ENCODE results near the gene CFAP221.
"Not testable (repeated sequence)": the region's sequence is repeated elsewhere in the genome, so short reads cannot be mapped to it uniquely, and the experiment has no call there.

CFAP221 gene

GRCh38 chr2:119618725-119619124 is 74.5 kb downstream of the CFAP221 start:
- Mint-ChIP-seq H3K9me3 (peaks cover 17 to 19% of the 10 kb centered on the region in 2 donors), H3K27me3 (peaks cover 32 to 49% of the 10 kb centered on the region in 2 donors)
- H3K27ac Mint-ChIP-seq; ATAC-seq (replicated peaks); H3K4me1 Mint-ChIP-seq; DNase-seq; H3K4me3 Mint-ChIP-seq; H3K36me3 Mint-ChIP-seq: not testable (repeated sequence)

GRCh38 chr2:119625226-119625625 is 81.0 kb downstream of the CFAP221 start:
- no peak overlapping the region for H3K4me3 Mint-ChIP-seq
- no peak for ATAC-seq (replicated peaks)

DNA sequence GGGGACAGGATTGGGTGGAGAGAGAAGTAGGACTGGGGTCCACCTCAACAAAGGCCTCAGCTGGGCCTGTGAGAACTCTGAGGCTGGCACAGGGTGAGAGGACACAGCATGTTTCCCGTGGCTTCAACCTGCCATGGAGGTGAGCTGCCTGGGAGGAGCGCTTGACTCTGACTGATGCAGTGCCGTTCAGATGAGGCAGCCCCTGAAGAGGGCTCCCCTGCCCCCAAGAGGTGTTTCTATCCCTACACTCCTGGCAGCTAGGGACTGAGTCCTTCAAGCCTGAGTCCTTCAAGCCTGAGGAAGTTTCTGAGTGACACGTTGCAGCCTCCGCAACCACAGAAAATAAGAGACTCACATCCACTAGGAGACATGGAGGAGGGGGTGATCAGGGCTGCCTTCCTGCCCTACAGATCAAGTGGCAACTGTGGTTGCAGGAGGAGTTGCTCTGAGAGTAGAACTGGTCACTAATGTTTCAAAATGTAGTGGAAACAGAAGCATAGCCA is 85.1 kb downstream of the CFAP221 start:
- H3K9me3 Mint-ChIP-seq, result peaks cover 0 to 4% of the 10 kb centered on the region in 2 donors
- no peaks in the 10 kb centered on the region for H3K36me3 Mint-ChIP-seq
- no peak overlapping the region for H3K27ac Mint-ChIP-seq
- ATAC-seq (replicated peaks) (no peak), DNase-seq (no peak)
- H3K4me3 Mint-ChIP-seq, result no peak overlapping the region
- H3K4me1 Mint-ChIP-seq, result peaks cover 0 to 3% of the 10 kb centered on the region in 2 donors
- H3K27me3 Mint-ChIP-seq, result peaks cover 18 to 19% of the 10 kb centered on the region in 2 donors

More at GRCh38 chr2:119625226-119625625, 81.0 kb downstream of the CFAP221 start:
- peaks cover 16 to 22% of the 10 kb centered on the region in 2 donors for H3K27me3 Mint-ChIP-seq
- peaks cover 0 to 3% of the 10 kb centered on the region in 2 donors for H3K4me1 Mint-ChIP-seq
- H3K9me3 Mint-ChIP-seq, result peaks cover 3 to 4% of the 10 kb centered on the region in 2 donors
- no peak overlapping the region for H3K27ac Mint-ChIP-seq
- DNase-seq, result no peak
- H3K36me3 Mint-ChIP-seq, result no peaks in the 10 kb centered on the region

- no peak overlapping the region for H3K27ac Mint-ChIP-seq
- ATAC-seq (replicated peaks) (peak in 1 of 2 donors; percentile 34), DNase-seq (no peak)
- no peak overlapping the region for H3K4me3 Mint-ChIP-seq
- H3K4me1 Mint-ChIP-seq, result peaks cover 0 to 3% of the 10 kb centered on the region in 2 donors
- H3K27me3 Mint-ChIP-seq, result peaks cover 18 to 19% of the 10 kb centered on the region in 2 donors
- H3K36me3 Mint-ChIP-seq, result no peaks in the 10 kb centered on the region
- peaks cover 0 to 5% of the 10 kb centered on the region in 2 donors for H3K9me3 Mint-ChIP-seq
Measured at GRCh38 chr2:119630121-119630520, 85.9 kb downstream of the CFAP221 start.

- Mint-ChIP-seq H3K9me3 (peaks cover 0 to 2% of the 10 kb centered on the region in 2 donors), H3K4me1 (peaks cover 0 to 1% of the 10 kb centered on the region in 2 donors), H3K4me3 (no peak overlapping the region), H3K27ac (no peak overlapping the region), H3K36me3 (no peaks in the 10 kb centered on the region), H3K27me3 (peaks cover 21 to 28% of the 10 kb centered on the region in 2 donors)
- ATAC-seq (replicated peaks) (no peak), DNase-seq (no peak)
Measured at GRCh38 chr2:119637371-119637770, 93.1 kb downstream of the CFAP221 start.

GRCh38 chr2:119638246-119638645 is 94.0 kb downstream of the CFAP221 start:
- H3K4me1 Mint-ChIP-seq, result peaks cover 0 to 1% of the 10 kb centered on the region in 2 donors
- H3K9me3 Mint-ChIP-seq, result peaks cover 0 to 1% of the 10 kb centered on the region in 2 donors
- no peak overlapping the region for H3K27ac Mint-ChIP-seq
- peaks cover 24 to 28% of the 10 kb centered on the region in 2 donors for H3K27me3 Mint-ChIP-seq
- no peak overlapping the region for H3K4me3 Mint-ChIP-seq
- ATAC-seq (replicated peaks) (no peak), DNase-seq (no peak)
- H3K36me3 Mint-ChIP-seq, result no peaks in the 10 kb centered on the region

DNA sequence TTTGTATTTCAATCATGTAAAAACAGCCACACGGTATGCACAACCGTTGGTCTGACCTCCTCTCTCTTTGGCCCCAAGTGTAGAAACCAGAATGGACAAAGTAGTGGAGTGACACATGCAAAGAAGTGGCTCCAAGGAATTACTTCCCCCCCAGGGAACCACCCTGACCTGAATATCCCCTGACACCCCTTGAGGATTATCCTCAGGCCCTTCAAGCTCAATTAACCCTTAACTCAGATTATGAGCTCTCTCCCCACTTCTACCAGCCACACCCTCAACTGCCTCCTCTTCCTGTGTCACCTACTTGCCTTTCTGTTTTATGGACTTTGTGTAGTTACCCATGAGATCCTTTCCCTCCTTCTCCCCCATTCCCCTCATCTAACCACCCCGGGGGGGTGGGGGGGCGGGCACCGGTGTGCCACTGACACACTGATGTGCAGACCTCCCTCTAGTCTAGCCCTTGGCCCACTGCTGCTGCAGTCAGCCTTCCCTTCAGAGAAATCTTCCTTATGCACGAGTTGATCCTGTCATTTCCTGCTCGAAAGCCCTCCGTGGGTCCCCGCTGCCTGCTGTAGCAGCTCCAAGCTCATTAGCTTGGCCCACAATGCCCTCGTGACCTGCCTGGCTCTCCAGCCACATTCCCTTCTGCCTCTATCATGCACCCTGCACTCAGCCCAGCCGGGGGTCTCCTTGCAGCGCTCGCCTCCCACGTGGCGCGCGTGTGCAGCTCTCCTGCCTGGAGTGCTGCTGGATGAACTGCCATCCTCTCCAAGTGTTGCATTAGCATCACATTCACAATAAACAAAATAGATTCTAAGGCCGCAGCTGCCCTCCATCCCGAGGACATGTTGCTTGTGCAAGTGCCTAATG is 94.7 kb downstream of the CFAP221 start:
- ATAC-seq (replicated peaks) (no peak), DNase-seq (no peak)
- H3K4me3 Mint-ChIP-seq, result no peak overlapping the region
- H3K36me3 Mint-ChIP-seq, result no peaks in the 10 kb centered on the region
- peaks cover 0 to 1% of the 10 kb centered on the region in 2 donors for H3K9me3 Mint-ChIP-seq
- H3K27me3 Mint-ChIP-seq, result peaks cover 24 to 28% of the 10 kb centered on the region in 2 donors
- H3K27ac Mint-ChIP-seq, result no peak overlapping the region
- H3K4me1 Mint-ChIP-seq, result peaks cover 0 to 1% of the 10 kb centered on the region in 2 donors

DNA sequence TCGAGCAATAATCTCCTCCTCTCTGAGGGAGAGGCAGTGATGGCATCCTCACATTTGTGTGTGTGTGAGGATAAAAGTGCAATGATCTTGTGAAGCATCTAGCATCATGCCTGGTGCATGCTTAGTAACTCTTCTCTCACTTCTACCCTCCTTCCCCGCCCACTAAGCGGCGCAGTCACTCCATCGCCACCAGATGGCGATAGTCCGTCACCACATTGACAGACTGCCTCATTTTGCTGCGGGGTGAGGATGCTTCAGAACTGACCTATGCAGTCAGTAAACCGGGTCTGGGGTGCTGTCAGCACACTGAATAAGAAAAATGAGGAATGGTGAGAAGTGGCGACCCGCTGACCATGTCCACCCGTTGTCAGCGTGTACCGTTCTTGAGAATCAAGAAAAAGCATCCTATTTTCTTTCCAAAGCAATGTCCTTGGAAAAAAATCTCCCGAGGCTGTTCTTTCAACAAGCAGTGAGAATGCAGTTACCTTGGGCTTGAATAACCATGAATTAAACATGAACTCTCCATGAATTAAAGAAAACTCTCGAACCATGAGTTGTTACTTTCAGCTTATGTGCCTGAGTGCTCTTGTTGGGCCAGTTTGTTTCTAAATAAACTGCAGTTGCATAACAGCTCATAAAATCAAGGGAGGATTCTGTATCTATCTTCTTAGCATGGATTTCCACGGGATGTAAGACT is 97.5 kb downstream of the CFAP221 start:
- peak; percentile 59 for DNase-seq
- Mint-ChIP-seq H3K4me3 (no peak overlapping the region), H3K27me3 (peaks cover 30 to 35% of the 10 kb centered on the region in 2 donors)

GRCh38 chr2:119644186-119644585 is 99.9 kb downstream of the CFAP221 start:
- DNase-seq (no peak), ATAC-seq (replicated peaks) (no peak)
- H3K9me3 Mint-ChIP-seq, result peaks cover 4 to 9% of the 10 kb centered on the region in 2 donors
- H3K36me3 Mint-ChIP-seq, result peaks cover 0 to 7% of the 10 kb centered on the region in 2 donors
- H3K4me1 Mint-ChIP-seq, result peaks cover 12 to 13% of the 10 kb centered on the region in 2 donors
- no peak overlapping the region for H3K27ac Mint-ChIP-seq
- H3K27me3 Mint-ChIP-seq, result peaks cover 22 to 33% of the 10 kb centered on the region in 2 donors
- no peak overlapping the region for H3K4me3 Mint-ChIP-seq

More for the DNA sequence above, 97.5 kb downstream of the CFAP221 start:
- Mint-ChIP-seq H3K9me3 (no peaks in the 10 kb centered on the region), H3K36me3 (no peaks in the 10 kb centered on the region), H3K4me1 (peaks cover 0 to 5% of the 10 kb centered on the region in 2 donors), H3K27ac (no peak overlapping the region)
- ATAC-seq (replicated peaks), result peak; percentile 98 to 99

DNA sequence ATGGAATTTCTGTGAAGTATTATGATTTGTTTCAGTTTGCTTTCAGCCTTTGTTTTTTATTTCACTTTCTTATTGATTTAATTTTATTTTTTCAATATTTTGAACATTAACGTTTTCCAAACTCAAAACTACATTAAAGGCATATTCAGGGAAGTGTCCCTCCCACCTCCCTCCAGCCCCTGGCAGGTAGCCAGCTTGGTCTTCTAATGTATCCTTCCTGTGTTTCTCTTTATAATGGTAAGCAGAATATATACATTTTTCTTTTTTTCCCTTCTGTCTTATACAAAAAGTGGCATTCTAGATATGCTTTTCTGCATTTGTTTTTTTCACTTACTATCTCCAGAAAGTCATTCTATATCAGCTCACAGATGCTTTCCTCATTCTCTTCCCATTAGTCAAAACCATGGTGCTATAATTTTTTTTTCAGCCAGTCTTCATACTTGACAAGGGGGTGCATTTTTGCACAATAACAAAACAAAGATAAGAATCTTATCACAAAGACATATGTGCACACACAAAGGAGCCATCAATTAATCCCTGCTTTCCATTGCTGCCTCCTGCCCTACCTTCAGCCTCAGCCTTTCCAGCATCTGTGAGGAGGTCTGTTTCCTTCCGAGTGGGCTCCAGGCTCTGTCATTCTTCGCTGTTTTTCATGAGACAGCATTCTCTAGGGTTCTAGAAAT is 101.1 kb downstream of the CFAP221 start:
- no peak overlapping the region for H3K4me3 Mint-ChIP-seq
- H3K9me3 Mint-ChIP-seq, result peaks cover 4 to 9% of the 10 kb centered on the region in 2 donors
- peaks cover 12 to 13% of the 10 kb centered on the region in 2 donors for H3K4me1 Mint-ChIP-seq
- H3K36me3 Mint-ChIP-seq, result peaks cover 0 to 7% of the 10 kb centered on the region in 2 donors
- H3K27ac Mint-ChIP-seq, result no peak overlapping the region
- ATAC-seq (replicated peaks) (no peak), DNase-seq (no peak)
- peaks cover 20 to 26% of the 10 kb centered on the region in 2 donors for H3K27me3 Mint-ChIP-seq

GRCh38 chr2:119646149-119646548 is 101.9 kb downstream of the CFAP221 start:
- no peak overlapping the region for H3K27ac Mint-ChIP-seq
- H3K27me3 Mint-ChIP-seq, result peaks cover 18 to 20% of the 10 kb centered on the region in 2 donors
- peaks cover 4 to 9% of the 10 kb centered on the region in 2 donors for H3K9me3 Mint-ChIP-seq

GRCh38 chr2:119647440-119648169 is 103.4 kb downstream of the CFAP221 start:
- peak; percentile 96 to 98 for ATAC-seq (replicated peaks)
- H3K36me3 Mint-ChIP-seq, result peaks cover 0 to 7% of the 10 kb centered on the region in 2 donors
- DNase-seq, result peak; percentile 10
- no peak overlapping the region for H3K4me3 Mint-ChIP-seq
- H3K27ac Mint-ChIP-seq, result no peak overlapping the region
- peaks cover 15 to 16% of the 10 kb centered on the region in 2 donors for H3K27me3 Mint-ChIP-seq
- peaks cover 10 to 13% of the 10 kb centered on the region in 2 donors for H3K4me1 Mint-ChIP-seq
- H3K9me3 Mint-ChIP-seq, result peaks cover 4 to 9% of the 10 kb centered on the region in 2 donors

More at GRCh38 chr2:119646149-119646548, 101.9 kb downstream of the CFAP221 start:
- Mint-ChIP-seq H3K4me3 (no peak overlapping the region), H3K4me1 (peaks cover 12 to 13% of the 10 kb centered on the region in 2 donors), H3K36me3 (peaks cover 0 to 7% of the 10 kb centered on the region in 2 donors)
- no peak for ATAC-seq (replicated peaks)
- no peak for DNase-seq

DNA sequence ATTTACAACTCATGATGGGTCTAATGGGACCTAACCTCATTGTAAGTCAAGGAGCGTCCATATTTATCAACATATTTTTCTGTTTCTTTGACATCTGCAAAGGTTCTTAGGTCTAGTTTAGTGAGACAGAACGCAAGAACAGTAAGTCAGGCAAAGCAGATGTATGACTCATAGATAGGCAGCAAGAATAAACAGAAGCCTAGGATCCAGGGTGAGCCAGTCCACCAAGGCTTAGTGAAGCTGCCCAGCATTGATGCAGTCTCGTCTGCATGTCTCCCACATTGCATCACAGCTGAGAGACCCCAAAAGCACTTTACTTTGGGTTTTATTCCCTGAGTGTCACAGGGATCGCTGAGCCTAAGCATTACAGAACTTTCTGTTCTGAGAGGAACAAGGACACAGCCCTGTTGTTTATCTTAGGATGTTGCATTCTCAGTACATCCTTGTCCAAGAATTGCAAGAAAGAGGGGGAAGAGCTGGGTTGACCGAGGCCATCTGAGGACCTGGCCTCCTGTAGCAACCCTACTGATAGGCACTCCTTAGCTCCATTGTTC is 105.2 kb downstream of the CFAP221 start:
- Mint-ChIP-seq H3K27me3 (peaks cover 11 to 16% of the 10 kb centered on the region in 2 donors), H3K27ac (no peak overlapping the region), H3K36me3 (peaks cover 0 to 7% of the 10 kb centered on the region in 2 donors), H3K4me1 (peaks cover 10 to 13% of the 10 kb centered on the region in 2 donors), H3K9me3 (peaks cover 4 to 9% of the 10 kb centered on the region in 2 donors), H3K4me3 (no peak overlapping the region)
- DNase-seq (no peak), ATAC-seq (replicated peaks) (no peak)

Data from stimulated activated naive B cell treated with anti-CD40 and anti-IgM and Interleukin-4, amounts not matched to agents 10 μg/mL and 1 μg/mL and 100 μg/mL, for 72 hours (primary cell).